Activated gamma-delta T cell (primary cell): Measurements from ENCODE around the gene LIMS1.
"Not testable (repeated sequence)": the region's sequence is repeated elsewhere in the genome, so short reads cannot be mapped to it uniquely, and the experiment has no call there.

Source experiments
- DNase-seq: peaks from one replicate; lab custom pipeline; 2025; lab: John Stamatoyannopoulos, UW

The LIMS1 gene

GRCh38 chr2:108586116-108586515 lies 51.8 kb downstream of the LIMS1 start:
- DNase-seq: no peak

GRCh38 chr2:108586631-108587030 lies 52.4 kb downstream of the LIMS1 start:
- no peak for DNase-seq

- no peak for DNase-seq
These were observed 53.4 kb downstream of the LIMS1 start for GRCh38 chr2:108587621-108588020.

GRCh38 chr2:108588070-108588668 lies 53.9 kb downstream of the LIMS1 start:
- no peak for DNase-seq

- no peak for DNase-seq
These were observed 55.1 kb downstream of the LIMS1 start for GRCh38 chr2:108589372-108589771.

- no peak for DNase-seq
These were observed 55.5 kb downstream of the LIMS1 start for GRCh38 chr2:108589781-108590180.

GRCh38 chr2:108591163-108591562 lies 56.9 kb downstream of the LIMS1 start:
- no peak for DNase-seq

GRCh38 chr2:108593547-108594098 lies 59.4 kb downstream of the LIMS1 start:
- DNase-seq: no peak

- no peak for DNase-seq
These were observed 60.1 kb downstream of the LIMS1 start for GRCh38 chr2:108594132-108594981.

- DNase-seq: no peak
These were observed 60.8 kb downstream of the LIMS1 start for GRCh38 chr2:108594982-108595464.

- DNase-seq: not testable (repeated sequence)
These were observed 61.5 kb downstream of the LIMS1 start for GRCh38 chr2:108595771-108596170.

GRCh38 chr2:108597105-108597744 lies 63.0 kb downstream of the LIMS1 start:
- DNase-seq: not testable (repeated sequence)

- not testable (repeated sequence) for DNase-seq
These were observed 66.9 kb downstream of the LIMS1 start for GRCh38 chr2:108601199-108601598.

- no peak for DNase-seq
These were observed 68.2 kb downstream of the LIMS1 start for GRCh38 chr2:108602422-108602821.

GRCh38 chr2:108604196-108604595 lies 69.9 kb downstream of the LIMS1 start:
- DNase-seq: no peak

GRCh38 chr2:108605947-108606346 lies 71.7 kb downstream of the LIMS1 start:
- DNase-seq: no peak

GRCh38 chr2:108607706-108608301 lies 73.5 kb downstream of the LIMS1 start:
- DNase-seq: no peak

- DNase-seq: no peak
These were observed 76.8 kb downstream of the LIMS1 start for GRCh38 chr2:108611021-108611420.

- no peak for DNase-seq
These were observed 77.9 kb downstream of the LIMS1 start for GRCh38 chr2:108612153-108612513.

- peak; percentile 28 for DNase-seq
These were observed 78.4 kb downstream of the LIMS1 start for GRCh38 chr2:108612514-108613183.

GRCh38 chr2:108613261-108614042 lies 79.2 kb downstream of the LIMS1 start:
- DNase-seq: no peak
